ENCODE results near the gene OR6C2. TPM values are rescaled to one million over a fixed set of nuclear protein-coding genes. Genes with fewer than 3 reads are reported as not detected.
A peak's percentile ranks its signal among the peaks of the same experiment; 100 is the strongest.
"Not testable (repeated sequence)": the region's sequence is repeated elsewhere in the genome, so short reads cannot be mapped to it uniquely, and the experiment has no call there.

The OR6C2 gene
- polyA plus RNA-seq (ENCODE audit: low read depth in 6 of 6): not detected

- H3K4me1 Mint-ChIP-seq: peaks cover 5 to 13% (median 8%) of the 10 kb centered on the region in 3 donors
- ATAC-seq (ENCODE audit: low read depth in 2 of 2) (no peak), DNase-seq (no peak)
- no peak within 1 kb of the TSS for H3K27ac Mint-ChIP-seq
- H3K36me3 Mint-ChIP-seq: peaks cover 6 to 18% of the 10 kb centered on the region in 2 donors
- peaks cover 0 to 27% (median 0%) of the 10 kb centered on the region in 3 donors for H3K27me3 Mint-ChIP-seq
- H3K9me3 Mint-ChIP-seq: peaks cover 0 to 39% (median 26%) of the 10 kb centered on the region in 7 donors
- no peak within 1 kb of the TSS for H3K4me3 Mint-ChIP-seq
Measured at GRCh38 chr12:55443776-55444175, at the start of gene OR6C2. TSS of gene OR6C2 (plus strand) at chr12:55444076. CDS start at chr12:55452214, 8,138 bp downstream.

GRCh38 chr12:55396326-55396725 is 47.5 kb upstream of the OR6C2 start:
- peaks cover 8 to 31% (median 25%) of the 10 kb centered on the region in 3 donors for H3K27me3 Mint-ChIP-seq
- no peaks in the 10 kb centered on the region for H3K36me3 Mint-ChIP-seq
- no peaks in the 10 kb centered on the region for H3K9me3 Mint-ChIP-seq
- H3K4me3 Mint-ChIP-seq: no peak overlapping the region
- no peak for ATAC-seq (ENCODE audit: low read depth in 2 of 2)
- no peak for DNase-seq
- no peaks in the 10 kb centered on the region for H3K4me1 Mint-ChIP-seq
- no peak overlapping the region for H3K27ac Mint-ChIP-seq

GRCh38 chr12:55400229-55400628 is 43.6 kb upstream of the OR6C2 start, which contains the start of gene OR6C65:
TSS of gene OR6C65 (plus strand) at chr12:55400529. CDS start at chr12:55400529, 0 bp downstream.
- ATAC-seq (ENCODE audit: low read depth in 2 of 2) (no peak), DNase-seq (no peak)
- peaks cover 8 to 27% (median 23%) of the 10 kb centered on the region in 3 donors for H3K27me3 Mint-ChIP-seq
- no peak within 1 kb of the TSS for H3K27ac Mint-ChIP-seq
- H3K4me3 Mint-ChIP-seq: no peak within 1 kb of the TSS
- H3K9me3 Mint-ChIP-seq: peaks cover 0 to 6% (median 0%) of the 10 kb centered on the region in 7 donors
- H3K4me1 Mint-ChIP-seq: no peaks in the 10 kb centered on the region
- no peaks in the 10 kb centered on the region for H3K36me3 Mint-ChIP-seq

- Mint-ChIP-seq H3K9me3 (peaks cover 0 to 20% (median 4%) of the 10 kb centered on the region in 7 donors), H3K4me1 (no peaks in the 10 kb centered on the region), H3K27me3 (peaks cover 6 to 20% (median 6%) of the 10 kb centered on the region in 3 donors), H3K4me3 (no peak overlapping the region), H3K27ac (no peak overlapping the region), H3K36me3 (no peaks in the 10 kb centered on the region)
- DNase-seq (no peak), ATAC-seq (ENCODE audit: low read depth in 2 of 2) (no peak)
Measured at GRCh38 chr12:55407866-55408265, 36.0 kb upstream of the OR6C2 start.

GRCh38 chr12:55409133-55409532 is 34.7 kb upstream of the OR6C2 start:
- H3K36me3 Mint-ChIP-seq; H3K27ac Mint-ChIP-seq; H3K4me3 Mint-ChIP-seq; DNase-seq; H3K4me1 Mint-ChIP-seq; ATAC-seq (ENCODE audit: low read depth in 2 of 2): not testable (repeated sequence)
- Mint-ChIP-seq H3K9me3 (peaks cover 0 to 15% (median 4%) of the 10 kb centered on the region in 7 donors), H3K27me3 (peaks cover 6 to 22% (median 6%) of the 10 kb centered on the region in 3 donors)

GRCh38 chr12:55412138-55412537 is 31.7 kb upstream of the OR6C2 start:
- H3K27ac Mint-ChIP-seq; ATAC-seq (ENCODE audit: low read depth in 2 of 2); H3K4me3 Mint-ChIP-seq; H3K36me3 Mint-ChIP-seq; DNase-seq; H3K4me1 Mint-ChIP-seq: not testable (repeated sequence)
- Mint-ChIP-seq H3K27me3 (peaks cover 19 to 48% (median 27%) of the 10 kb centered on the region in 3 donors), H3K9me3 (peaks cover 0 to 15% (median 4%) of the 10 kb centered on the region in 7 donors)

GRCh38 chr12:55413498-55414388 is 30.1 kb upstream of the OR6C2 start:
- H3K27ac Mint-ChIP-seq; H3K36me3 Mint-ChIP-seq; ATAC-seq (ENCODE audit: low read depth in 2 of 2); DNase-seq; H3K4me1 Mint-ChIP-seq; H3K9me3 Mint-ChIP-seq: not testable (repeated sequence)
- Mint-ChIP-seq H3K27me3 (peaks cover 30 to 50% (median 41%) of the 10 kb centered on the region in 3 donors), H3K4me3 (peak overlapping the region in 4 of 8 donors; percentile 38 to 74 (median 43))

GRCh38 chr12:55414396-55414823 is 29.5 kb upstream of the OR6C2 start:
- not testable (repeated sequence) for H3K4me1 Mint-ChIP-seq; H3K9me3 Mint-ChIP-seq; H3K36me3 Mint-ChIP-seq; ATAC-seq (ENCODE audit: low read depth in 2 of 2); DNase-seq
- Mint-ChIP-seq H3K27me3 (peaks cover 37 to 56% (median 43%) of the 10 kb centered on the region in 3 donors), H3K27ac (peak overlapping the region in 1 of 6 donors; percentile 72), H3K4me3 (peak overlapping the region in 6 of 8 donors; percentile 38 to 74 (median 45))

GRCh38 chr12:55414889-55415288 is 29.0 kb upstream of the OR6C2 start:
- peaks cover 42 to 61% (median 47%) of the 10 kb centered on the region in 3 donors for H3K27me3 Mint-ChIP-seq
- DNase-seq, H3K9me3 Mint-ChIP-seq, H3K36me3 Mint-ChIP-seq, H3K4me1 Mint-ChIP-seq, H3K27ac Mint-ChIP-seq: not testable (repeated sequence)
- ATAC-seq (ENCODE audit: low read depth in 2 of 2): peak; percentile 81 to 88
- H3K4me3 Mint-ChIP-seq: peak overlapping the region in 6 of 8 donors; percentile 16 to 88 (median 63)

- Mint-ChIP-seq H3K36me3 (no peaks in the 10 kb centered on the region), H3K27me3 (peaks cover 49 to 64% (median 57%) of the 10 kb centered on the region in 3 donors), H3K4me1 (peaks cover 7% of the 10 kb centered on the region in 3 donors), H3K27ac (peak overlapping the region in 1 of 6 donors; percentile 64), H3K9me3 (peaks cover 0 to 3% (median 0%) of the 10 kb centered on the region in 7 donors), H3K4me3 (no peak overlapping the region)
- DNase-seq: no peak
- no peak for ATAC-seq (ENCODE audit: low read depth in 2 of 2)
Measured at GRCh38 chr12:55416961-55417360, 26.9 kb upstream of the OR6C2 start.

GRCh38 chr12:55420307-55420962 is 23.4 kb upstream of the OR6C2 start:
- Mint-ChIP-seq H3K27ac (no peak overlapping the region), H3K9me3 (peaks cover 0 to 3% (median 0%) of the 10 kb centered on the region in 7 donors), H3K36me3 (no peaks in the 10 kb centered on the region), H3K4me3 (no peak overlapping the region), H3K27me3 (peaks cover 46 to 58% (median 47%) of the 10 kb centered on the region in 3 donors), H3K4me1 (peaks cover under 1 to 3% (median 2%) of the 10 kb centered on the region in 3 donors)
- no peak for ATAC-seq (ENCODE audit: low read depth in 2 of 2)
- DNase-seq: no peak

- DNase-seq (no peak), ATAC-seq (ENCODE audit: low read depth in 2 of 2) (no peak)
- no peaks in the 10 kb centered on the region for H3K9me3 Mint-ChIP-seq
- H3K4me1 Mint-ChIP-seq: peaks cover 0 to 2% (median 0%) of the 10 kb centered on the region in 3 donors
- no peak within 1 kb of the TSS for H3K4me3 Mint-ChIP-seq
- no peak within 1 kb of the TSS for H3K27ac Mint-ChIP-seq
- H3K36me3 Mint-ChIP-seq: no peaks in the 10 kb centered on the region
- peaks cover 12 to 30% (median 19%) of the 10 kb centered on the region in 3 donors for H3K27me3 Mint-ChIP-seq
Measured at GRCh38 chr12:55425954-55426353, 17.9 kb upstream of the OR6C2 start, which contains the start of gene OR6C76. TSS of gene OR6C76 (plus strand) at chr12:55426254. CDS start at chr12:55426254, 0 bp downstream.

All from naive B cell (primary cell).